ENCODE results near the gene DHX57.
A peak's percentile ranks its signal among the peaks of the same experiment; 100 is the strongest.

Gene DHX57, protein sequence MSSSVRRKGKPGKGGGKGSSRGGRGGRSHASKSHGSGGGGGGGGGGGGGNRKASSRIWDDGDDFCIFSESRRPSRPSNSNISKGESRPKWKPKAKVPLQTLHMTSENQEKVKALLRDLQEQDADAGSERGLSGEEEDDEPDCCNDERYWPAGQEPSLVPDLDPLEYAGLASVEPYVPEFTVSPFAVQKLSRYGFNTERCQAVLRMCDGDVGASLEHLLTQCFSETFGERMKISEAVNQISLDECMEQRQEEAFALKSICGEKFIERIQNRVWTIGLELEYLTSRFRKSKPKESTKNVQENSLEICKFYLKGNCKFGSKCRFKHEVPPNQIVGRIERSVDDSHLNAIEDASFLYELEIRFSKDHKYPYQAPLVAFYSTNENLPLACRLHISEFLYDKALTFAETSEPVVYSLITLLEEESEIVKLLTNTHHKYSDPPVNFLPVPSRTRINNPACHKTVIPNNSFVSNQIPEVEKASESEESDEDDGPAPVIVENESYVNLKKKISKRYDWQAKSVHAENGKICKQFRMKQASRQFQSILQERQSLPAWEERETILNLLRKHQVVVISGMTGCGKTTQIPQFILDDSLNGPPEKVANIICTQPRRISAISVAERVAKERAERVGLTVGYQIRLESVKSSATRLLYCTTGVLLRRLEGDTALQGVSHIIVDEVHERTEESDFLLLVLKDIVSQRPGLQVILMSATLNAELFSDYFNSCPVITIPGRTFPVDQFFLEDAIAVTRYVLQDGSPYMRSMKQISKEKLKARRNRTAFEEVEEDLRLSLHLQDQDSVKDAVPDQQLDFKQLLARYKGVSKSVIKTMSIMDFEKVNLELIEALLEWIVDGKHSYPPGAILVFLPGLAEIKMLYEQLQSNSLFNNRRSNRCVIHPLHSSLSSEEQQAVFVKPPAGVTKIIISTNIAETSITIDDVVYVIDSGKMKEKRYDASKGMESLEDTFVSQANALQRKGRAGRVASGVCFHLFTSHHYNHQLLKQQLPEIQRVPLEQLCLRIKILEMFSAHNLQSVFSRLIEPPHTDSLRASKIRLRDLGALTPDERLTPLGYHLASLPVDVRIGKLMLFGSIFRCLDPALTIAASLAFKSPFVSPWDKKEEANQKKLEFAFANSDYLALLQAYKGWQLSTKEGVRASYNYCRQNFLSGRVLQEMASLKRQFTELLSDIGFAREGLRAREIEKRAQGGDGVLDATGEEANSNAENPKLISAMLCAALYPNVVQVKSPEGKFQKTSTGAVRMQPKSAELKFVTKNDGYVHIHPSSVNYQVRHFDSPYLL (N-terminal part only)

DNA sequence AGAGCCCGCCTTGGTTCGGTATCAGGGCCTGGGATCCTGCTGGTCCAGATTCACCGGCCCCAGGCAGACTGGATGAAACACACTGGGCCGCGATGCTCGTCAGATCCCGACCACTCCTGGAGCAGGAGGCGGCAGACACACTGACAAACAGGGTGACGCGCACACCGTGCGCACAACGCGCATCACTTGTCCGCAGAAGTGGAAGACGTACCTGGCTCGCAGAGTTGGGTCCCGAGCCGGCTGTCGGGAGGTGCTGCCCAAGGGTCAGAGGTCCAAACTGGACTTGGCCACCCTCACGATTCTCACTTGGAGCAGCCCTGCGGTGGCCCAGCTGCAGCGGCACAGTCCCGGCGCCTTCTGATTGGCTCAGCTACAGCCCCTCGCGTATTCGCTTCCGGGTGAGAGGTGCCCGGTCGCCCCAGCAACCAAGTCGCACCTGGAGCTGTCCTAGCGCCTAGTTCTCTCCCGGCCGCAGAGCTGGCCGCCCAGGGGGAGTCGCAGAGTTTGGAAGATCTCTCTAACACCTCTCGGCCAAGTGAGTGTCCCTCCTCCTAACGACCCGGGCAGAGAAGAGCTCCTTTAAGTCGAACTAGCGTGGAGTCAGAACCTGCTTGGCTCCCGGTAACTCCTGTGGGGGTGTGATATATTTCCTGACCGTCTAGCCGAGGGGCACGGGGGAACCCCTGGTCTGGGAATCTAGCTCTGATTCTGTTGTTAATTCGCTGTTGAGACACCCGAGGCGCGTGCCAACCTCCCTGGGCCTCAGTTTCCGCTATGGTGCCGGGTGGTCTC is at the start of gene DHX57, which contains the start of gene MORN2:
DHX57 (minus strand) TSS at position 359 of the 792 bp plus-strand sequence. CDS start 7,529 bp downstream, outside the sequence.
MORN2 (plus strand) TSS at position 401 of the 792 bp plus-strand sequence.
- H3K79me2 ChIP-seq (ENCODE audit: insufficient read depth, low read length) = peaks cover 13% of the 10 kb centered on the region
- peak within 1 kb of the TSS; percentile 80 for H3K4me2 ChIP-seq (ENCODE audit: low read length)
- H3K27me3 ChIP-seq (ENCODE audit: insufficient read depth, low read length) = no peaks in the 10 kb centered on the region
- H4K20me1 ChIP-seq (ENCODE audit: insufficient read depth, low read length) = no peaks in the 10 kb centered on the region
- no peaks in the 10 kb centered on the region for H3K36me3 ChIP-seq (ENCODE audit: insufficient read depth, low read length)
- TF ChIP-seq, protein P1, sequence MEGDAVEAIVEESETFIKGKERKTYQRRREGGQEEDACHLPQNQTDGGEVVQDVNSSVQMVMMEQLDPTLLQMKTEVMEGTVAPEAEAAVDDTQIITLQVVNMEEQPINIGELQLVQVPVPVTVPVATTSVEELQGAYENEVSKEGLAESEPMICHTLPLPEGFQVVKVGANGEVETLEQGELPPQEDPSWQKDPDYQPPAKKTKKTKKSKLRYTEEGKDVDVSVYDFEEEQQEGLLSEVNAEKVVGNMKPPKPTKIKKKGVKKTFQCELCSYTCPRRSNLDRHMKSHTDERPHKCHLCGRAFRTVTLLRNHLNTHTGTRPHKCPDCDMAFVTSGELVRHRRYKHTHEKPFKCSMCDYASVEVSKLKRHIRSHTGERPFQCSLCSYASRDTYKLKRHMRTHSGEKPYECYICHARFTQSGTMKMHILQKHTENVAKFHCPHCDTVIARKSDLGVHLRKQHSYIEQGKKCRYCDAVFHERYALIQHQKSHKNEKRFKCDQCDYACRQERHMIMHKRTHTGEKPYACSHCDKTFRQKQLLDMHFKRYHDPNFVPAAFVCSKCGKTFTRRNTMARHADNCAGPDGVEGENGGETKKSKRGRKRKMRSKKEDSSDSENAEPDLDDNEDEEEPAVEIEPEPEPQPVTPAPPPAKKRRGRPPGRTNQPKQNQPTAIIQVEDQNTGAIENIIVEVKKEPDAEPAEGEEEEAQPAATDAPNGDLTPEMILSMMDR (IDR thresholded peaks at IDR 0.05; ENCODE audit: low read length) = no peak
- TF ChIP-seq EZH2 (IDR thresholded peaks at IDR 0.05; ENCODE audit: borderline replicate concordance, low read length) = no peak
- no peak within 1 kb of the TSS for H3K27ac ChIP-seq (ENCODE audit: low read depth, low read length, poor library complexity, severe bottlenecking)
- H3K9me2 ChIP-seq (ENCODE audit: low read depth, low read length) = no peaks in the 10 kb centered on the region
- H3K4me3 ChIP-seq (ENCODE audit: low read depth, low read length, poor library complexity, severe bottlenecking) = peak within 1 kb of the TSS; percentile 69
- H2AFZ ChIP-seq (ENCODE audit: low read length) = 0 out of 2 replicates have a peak within 1 kb of the TSS, but pooled peaks have one; percentile 27
- H3K9ac ChIP-seq (ENCODE audit: low read length) = peak within 1 kb of the TSS; percentile 57
- no peaks in the 10 kb centered on the region for H3F3A ChIP-seq (ENCODE audit: insufficient read depth, low read length)
- H3K4me1 ChIP-seq (ENCODE audit: insufficient read depth, low read length, severe bottlenecking) = peaks cover 17% of the 10 kb centered on the region
- no peaks in the 10 kb centered on the region for H3K9me3 ChIP-seq (ENCODE audit: low read length)

DNA sequence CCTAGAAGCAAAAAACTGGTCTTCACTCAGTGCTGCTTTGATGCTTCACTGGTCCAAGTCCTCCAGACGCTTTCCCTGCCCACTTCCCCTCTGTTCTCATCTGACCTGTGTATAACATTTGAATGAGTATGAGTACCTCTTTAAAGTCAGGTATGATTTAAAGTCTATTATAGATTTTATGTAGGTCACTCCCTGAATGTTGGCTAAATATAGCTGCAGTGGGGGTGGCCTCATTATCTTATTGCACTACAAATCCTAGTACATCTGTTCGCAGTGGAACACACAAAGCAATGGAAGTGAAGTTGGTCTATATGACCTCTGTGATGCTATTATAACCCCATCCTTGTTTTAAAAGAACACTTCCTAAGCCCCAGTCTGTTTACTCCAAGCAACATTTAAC is 47.2 kb upstream of the DHX57 start:
- Histone ChIP-seq H4K20me1 (ENCODE audit: insufficient read depth, low read length) (no peaks in the 10 kb centered on the region), H3K4me2 (ENCODE audit: low read length) (no peak overlapping the region), H3K4me3 (ENCODE audit: low read depth, low read length, poor library complexity, severe bottlenecking) (no peak overlapping the region), H2AFZ (ENCODE audit: low read length) (no peak overlapping the region), H3K9me2 (ENCODE audit: low read depth, low read length) (no peaks in the 10 kb centered on the region), H3K9me3 (ENCODE audit: low read length) (no peaks in the 10 kb centered on the region), H3F3A (ENCODE audit: insufficient read depth, low read length) (no peaks in the 10 kb centered on the region), H3K79me2 (ENCODE audit: insufficient read depth, low read length) (no peaks in the 10 kb centered on the region), H3K27ac (ENCODE audit: low read depth, low read length, poor library complexity, severe bottlenecking) (no peak overlapping the region), H3K4me1 (ENCODE audit: insufficient read depth, low read length, severe bottlenecking) (no peaks in the 10 kb centered on the region), H3K36me3 (ENCODE audit: insufficient read depth, low read length) (no peaks in the 10 kb centered on the region), H3K9ac (ENCODE audit: low read length) (no peak overlapping the region), H3K27me3 (ENCODE audit: insufficient read depth, low read length) (no peaks in the 10 kb centered on the region)
- TF ChIP-seq, protein P1 (IDR thresholded peaks at IDR 0.05; ENCODE audit: low read length) = no peak
- TF ChIP-seq EZH2 (IDR thresholded peaks at IDR 0.05; ENCODE audit: borderline replicate concordance, low read length) = no peak

Measured in OCI-LY1 (cell line).